Small intestine (tissue), 7 donors: Measurements from ENCODE around the gene RPL3. TPM values are rescaled to one million over a fixed set of nuclear protein-coding genes. Genes with fewer than 3 reads are reported as not detected.

Experiments
- DNase-seq, 2 donors: peaks; one replicate each; pipeline versions ENCODE4 v3.0.0 to v3.0.0-alpha.2; 2013
- FAIRE-seq: peaks from 2 replicates; lab custom pipeline; 2012; peaks lifted over from hg19 to GRCh38; lab: Jason Lieb, UNC
- H3K27ac ChIP-seq, 3 donors: one replicate each; pipeline ENCODE4 v1.5.1; 2013; ENCODE audit warnings: low read length in 2 of 3, mild to moderate bottlenecking in 2 of 3, control low read depth in 1 of 3, inconsistent platforms in 1 of 3, low read depth in 1 of 3, moderate library complexity in 1 of 3
- H3K27me3 ChIP-seq, 3 donors: one replicate each; pipeline ENCODE4 v1.6.1; 2013; ENCODE audit warnings: low read length in 3 of 3, inconsistent platforms in 1 of 3; ENCODE audit not compliant: control insufficient read depth in 3 of 3, insufficient read depth in 3 of 3
- H3K36me3 ChIP-seq, 3 donors: one replicate each; pipeline ENCODE4 v1.6.1; 2013; ENCODE audit warnings: low read length in 3 of 3, inconsistent platforms in 1 of 3, low read depth in 1 of 3, mild to moderate bottlenecking in 1 of 3, moderate library complexity in 1 of 3; ENCODE audit not compliant: control insufficient read depth in 3 of 3, insufficient read depth in 2 of 3
- H3K4me1 ChIP-seq, 3 donors: one replicate each; pipeline ENCODE4 v1.6.1; 2013; ENCODE audit warnings: low read length in 2 of 3, inconsistent platforms in 1 of 3, low read depth in 1 of 3, mild to moderate bottlenecking in 1 of 3, moderate library complexity in 1 of 3; ENCODE audit not compliant: control insufficient read depth in 3 of 3, insufficient read depth in 2 of 3
- H3K4me3 ChIP-seq, 3 donors: one replicate each; pipeline ENCODE4 v1.5.1; 2013; ENCODE audit warnings: low read length in 3 of 3, control low read depth in 1 of 3, inconsistent platforms in 1 of 3, low read depth in 1 of 3, mild to moderate bottlenecking in 1 of 3, moderate library complexity in 1 of 3
- H3K9me3 ChIP-seq, 2 donors: one replicate each; pipeline ENCODE4 v1.6.1; 2013; ENCODE audit warnings: low read depth in 1 of 2, low read length in 1 of 2; ENCODE audit not compliant: control insufficient read depth in 2 of 2, insufficient read depth in 1 of 2
- WGBS, 3 donors: extraction: QIAGEN DNeasy Blood & Tissue Kit; methylation state at CpG; one replicate each; pipeline ENCODE4 v1.1.7; 2013; 5-methylcytosine and 5-hydroxymethylcytosine counted together
- polyA plus RNA-seq, 4 donors: library from polyadenylated mRNA; stranded (reverse) in 3 of 4; unstranded in 1 of 4; fragments of 200-250 nt in 3 of 4; fragments of 120-200 nt in 1 of 4; gene quantifications; one replicate each; pipeline versions ENCODE4 v1.2.1 to v1.2.3, GENCODE V29; 2013
- donor health status: healthy with polysubstance abuse.
- donor health status: control.
- donor health status: control.
- donor health status: Bipolar disorder and iron deficiency.
- donor health status: healthy.

RPL3 gene
- polyA plus RNA-seq, 4 donors, result 1,757 to 4,298 (median 3,733) TPM

GRCh38 chr22:39282645-39283321 is 36.6 kb downstream of the RPL3 start:
- Histone ChIP-seq H3K4me3 (no peak overlapping the region), H3K27ac (peak overlapping the region in 2 of 3 donors; percentile 18 to 79), H3K9me3 (peaks cover 0 to 8% of the 10 kb centered on the region in 2 donors), H3K4me1 (no peaks in the 10 kb centered on the region), H3K36me3 (no peaks in the 10 kb centered on the region), H3K27me3 (no peaks in the 10 kb centered on the region)
- FAIRE-seq (no peak), DNase-seq (no peak)
- 30 to 63% (median 55%) methylated on average over 9 of the region's 9 CpGs for WGBS, 3 donors

- WGBS, 3 donors, result 68 to 83% (median 74%) methylated on average over 6 of the region's 6 CpGs
- FAIRE-seq, result no peak
- no peak overlapping the region for H3K4me3 ChIP-seq
- peaks cover 0 to 17% of the 10 kb centered on the region in 2 donors for H3K9me3 ChIP-seq
- no peak for DNase-seq
- H3K27me3 ChIP-seq, result no peaks in the 10 kb centered on the region
- H3K4me1 ChIP-seq, result no peaks in the 10 kb centered on the region
- no peaks in the 10 kb centered on the region for H3K36me3 ChIP-seq
- H3K27ac ChIP-seq, result peak overlapping the region in 1 of 3 donors; percentile 42
These were observed 38.3 kb downstream of the RPL3 start for GRCh38 chr22:39281126-39281525.

GRCh38 chr22:39280250-39280649 is 39.2 kb downstream of the RPL3 start:
- Histone ChIP-seq H3K27ac (no peak overlapping the region), H3K27me3 (no peaks in the 10 kb centered on the region), H3K36me3 (no peaks in the 10 kb centered on the region), H3K4me3 (no peak overlapping the region), H3K9me3 (peaks cover 0 to 17% of the 10 kb centered on the region in 2 donors), H3K4me1 (no peaks in the 10 kb centered on the region)
- FAIRE-seq (no peak), DNase-seq (no peak)
- 60 to 85% (median 74%) methylated on average over 7 of the region's 7 CpGs for WGBS, 3 donors

- no peak for FAIRE-seq
These were observed 40.1 kb downstream of the RPL3 start for GRCh38 chr22:39279170-39279850.

GRCh38 chr22:39278040-39278439 is 41.4 kb downstream of the RPL3 start:
- FAIRE-seq (no peak), DNase-seq (no peak)
- H3K9me3 ChIP-seq, result peaks cover 0 to 9% of the 10 kb centered on the region in 2 donors
- peak overlapping the region in 1 of 3 donors; percentile 57 for H3K27ac ChIP-seq
- WGBS, 3 donors, result 43 to 51% (median 49%) methylated on average over 12 to 13 of the region's 13 CpGs
- H3K27me3 ChIP-seq, result no peaks in the 10 kb centered on the region
- no peak overlapping the region for H3K4me3 ChIP-seq
- no peaks in the 10 kb centered on the region for H3K4me1 ChIP-seq
- no peaks in the 10 kb centered on the region for H3K36me3 ChIP-seq

More at GRCh38 chr22:39279170-39279850, 40.1 kb downstream of the RPL3 start:
- Histone ChIP-seq H3K9me3 (peaks cover 0 to 9% of the 10 kb centered on the region in 2 donors), H3K27ac (no peak overlapping the region), H3K4me3 (no peak overlapping the region), H3K36me3 (no peaks in the 10 kb centered on the region), H3K27me3 (no peaks in the 10 kb centered on the region), H3K4me1 (no peaks in the 10 kb centered on the region)
- WGBS, 3 donors, result 57 to 62% (median 57%) methylated on average over 23 of the region's 23 CpGs
- no peak for DNase-seq

- WGBS, 3 donors, result 70 to 81% (median 80%) methylated on average over 6 of the region's 6 CpGs
These were observed 42.2 kb downstream of the RPL3 start for GRCh38 chr22:39277142-39277607.

GRCh38 chr22:39276440-39277141 is 42.8 kb downstream of the RPL3 start:
- Histone ChIP-seq H3K4me3 (no peak overlapping the region), H3K27ac (no peak overlapping the region), H3K36me3 (no peaks in the 10 kb centered on the region), H3K27me3 (no peaks in the 10 kb centered on the region), H3K4me1 (no peaks in the 10 kb centered on the region), H3K9me3 (peaks cover 0 to 9% of the 10 kb centered on the region in 2 donors)
- 83 to 87% (median 83%) methylated on average over 12 of the region's 12 CpGs for WGBS, 3 donors
- no peak for DNase-seq
- no peak for FAIRE-seq

More at GRCh38 chr22:39277142-39277607, 42.2 kb downstream of the RPL3 start:
- Histone ChIP-seq H3K36me3 (no peaks in the 10 kb centered on the region), H3K27me3 (no peaks in the 10 kb centered on the region), H3K4me1 (no peaks in the 10 kb centered on the region), H3K4me3 (no peak overlapping the region), H3K27ac (peak overlapping the region in 1 of 3 donors; percentile 57), H3K9me3 (peaks cover 0 to 9% of the 10 kb centered on the region in 2 donors)
- DNase-seq (no peak), FAIRE-seq (no peak)

GRCh38 chr22:39275814-39276439 is 43.5 kb downstream of the RPL3 start:
- H3K36me3 ChIP-seq, result no peaks in the 10 kb centered on the region
- H3K27ac ChIP-seq, result no peak overlapping the region
- 57 to 82% (median 60%) methylated on average over 9 of the region's 9 CpGs for WGBS, 3 donors
- no peak for FAIRE-seq
- no peaks in the 10 kb centered on the region for H3K4me1 ChIP-seq
- no peak for DNase-seq
- no peaks in the 10 kb centered on the region for H3K27me3 ChIP-seq
- peaks cover 0 to 13% of the 10 kb centered on the region in 2 donors for H3K9me3 ChIP-seq
- no peak overlapping the region for H3K4me3 ChIP-seq
